ENCODE data around the gene IQSEC1. TPM values are rescaled to one million over a fixed set of nuclear protein-coding genes. Genes with fewer than 3 reads are reported as not detected.
A peak's percentile ranks its signal among the peaks of the same experiment; 100 is the strongest.

Gene IQSEC1
- total RNA-seq, 1 donor from 2014 or later: 211 TPM

GRCh38 chr3:12922881-12923431, 150.3 kb downstream of the IQSEC1 start:
- Mint-ChIP-seq H3K36me3 (ENCODE audit: unreplicated experiment) (no peaks in the 10 kb centered on the region), H3K4me3 (ENCODE audit: unreplicated experiment) (no peak overlapping the region), H3K27ac (ENCODE audit: unreplicated experiment) (peak overlapping the region; percentile 71), H3K4me1 (ENCODE audit: low read depth, unreplicated experiment) (peaks cover 21% of the 10 kb centered on the region), H3K27me3 (ENCODE audit: unreplicated experiment) (peaks cover 27% of the 10 kb centered on the region), H3K9me3 (ENCODE audit: unreplicated experiment) (peaks cover 35% of the 10 kb centered on the region)
- TF ChIP-seq CTCF (IDR thresholded peaks at IDR 0.05; ENCODE audit: partially characterized antibody, unreplicated experiment): no peak
- no peak for DNase-seq

- H3K4me1 Mint-ChIP-seq (ENCODE audit: low read depth, unreplicated experiment): peaks cover 24% of the 10 kb centered on the region
- peaks cover 35% of the 10 kb centered on the region for H3K9me3 Mint-ChIP-seq (ENCODE audit: unreplicated experiment)
- no peaks in the 10 kb centered on the region for H3K36me3 Mint-ChIP-seq (ENCODE audit: unreplicated experiment)
- no peak for TF ChIP-seq CTCF (IDR thresholded peaks at IDR 0.05; ENCODE audit: partially characterized antibody, unreplicated experiment)
- peaks cover 25% of the 10 kb centered on the region for H3K27me3 Mint-ChIP-seq (ENCODE audit: unreplicated experiment)
- peak overlapping the region; percentile 71 for H3K27ac Mint-ChIP-seq (ENCODE audit: unreplicated experiment)
- peak overlapping the region; percentile 50 for H3K4me3 Mint-ChIP-seq (ENCODE audit: unreplicated experiment)
- no peak for DNase-seq
These were observed 150.9 kb downstream of the IQSEC1 start for GRCh38 chr3:12922306-12922705.

GRCh38 chr3:12921736-12922135, 151.5 kb downstream of the IQSEC1 start:
- peaks cover 22% of the 10 kb centered on the region for H3K4me1 Mint-ChIP-seq (ENCODE audit: low read depth, unreplicated experiment)
- DNase-seq: no peak
- H3K27me3 Mint-ChIP-seq (ENCODE audit: unreplicated experiment): peaks cover 27% of the 10 kb centered on the region

GRCh38 chr3:12920967-12921366, 152.3 kb downstream of the IQSEC1 start:
- peaks cover 22% of the 10 kb centered on the region for H3K4me1 Mint-ChIP-seq (ENCODE audit: low read depth, unreplicated experiment)
- no peak for TF ChIP-seq CTCF (IDR thresholded peaks at IDR 0.05; ENCODE audit: partially characterized antibody, unreplicated experiment)

More at GRCh38 chr3:12921736-12922135, 151.5 kb downstream of the IQSEC1 start:
- peak overlapping the region; percentile 50 for H3K4me3 Mint-ChIP-seq (ENCODE audit: unreplicated experiment)
- TF ChIP-seq CTCF (IDR thresholded peaks at IDR 0.05; ENCODE audit: partially characterized antibody, unreplicated experiment): no peak
- no peaks in the 10 kb centered on the region for H3K36me3 Mint-ChIP-seq (ENCODE audit: unreplicated experiment)
- peaks cover 37% of the 10 kb centered on the region for H3K9me3 Mint-ChIP-seq (ENCODE audit: unreplicated experiment)
- H3K27ac Mint-ChIP-seq (ENCODE audit: unreplicated experiment): peak overlapping the region; percentile 53

GRCh38 chr3:12919205-12919604, 154.0 kb downstream of the IQSEC1 start:
- H3K4me1 Mint-ChIP-seq (ENCODE audit: low read depth, unreplicated experiment): peaks cover 23% of the 10 kb centered on the region
- no peak overlapping the region for H3K27ac Mint-ChIP-seq (ENCODE audit: unreplicated experiment)
- TF ChIP-seq CTCF (IDR thresholded peaks at IDR 0.05; ENCODE audit: partially characterized antibody, unreplicated experiment): no peak
- no peak overlapping the region for H3K4me3 Mint-ChIP-seq (ENCODE audit: unreplicated experiment)
- no peak for DNase-seq
- peaks cover 42% of the 10 kb centered on the region for H3K9me3 Mint-ChIP-seq (ENCODE audit: unreplicated experiment)
- no peaks in the 10 kb centered on the region for H3K36me3 Mint-ChIP-seq (ENCODE audit: unreplicated experiment)
- peaks cover 22% of the 10 kb centered on the region for H3K27me3 Mint-ChIP-seq (ENCODE audit: unreplicated experiment)

More at GRCh38 chr3:12920967-12921366, 152.3 kb downstream of the IQSEC1 start:
- Mint-ChIP-seq H3K9me3 (ENCODE audit: unreplicated experiment) (peaks cover 41% of the 10 kb centered on the region), H3K27ac (ENCODE audit: unreplicated experiment) (no peak overlapping the region), H3K27me3 (ENCODE audit: unreplicated experiment) (peaks cover 30% of the 10 kb centered on the region), H3K36me3 (ENCODE audit: unreplicated experiment) (no peaks in the 10 kb centered on the region), H3K4me3 (ENCODE audit: unreplicated experiment) (no peak overlapping the region)
- DNase-seq: no peak

Data from glutamatergic neuron (in vitro differentiated cells).